ENCODE results near the gene SLC9B2. TPM values are rescaled to one million over a fixed set of nuclear protein-coding genes. Genes with fewer than 3 reads are reported as not detected.
A peak's percentile ranks its signal among the peaks of the same experiment; 100 is the strongest.

Gene SLC9B2
- total and polyA plus RNA-seq, 4 donors = 3.1 to 8.6 (median 6.0) TPM

DNA sequence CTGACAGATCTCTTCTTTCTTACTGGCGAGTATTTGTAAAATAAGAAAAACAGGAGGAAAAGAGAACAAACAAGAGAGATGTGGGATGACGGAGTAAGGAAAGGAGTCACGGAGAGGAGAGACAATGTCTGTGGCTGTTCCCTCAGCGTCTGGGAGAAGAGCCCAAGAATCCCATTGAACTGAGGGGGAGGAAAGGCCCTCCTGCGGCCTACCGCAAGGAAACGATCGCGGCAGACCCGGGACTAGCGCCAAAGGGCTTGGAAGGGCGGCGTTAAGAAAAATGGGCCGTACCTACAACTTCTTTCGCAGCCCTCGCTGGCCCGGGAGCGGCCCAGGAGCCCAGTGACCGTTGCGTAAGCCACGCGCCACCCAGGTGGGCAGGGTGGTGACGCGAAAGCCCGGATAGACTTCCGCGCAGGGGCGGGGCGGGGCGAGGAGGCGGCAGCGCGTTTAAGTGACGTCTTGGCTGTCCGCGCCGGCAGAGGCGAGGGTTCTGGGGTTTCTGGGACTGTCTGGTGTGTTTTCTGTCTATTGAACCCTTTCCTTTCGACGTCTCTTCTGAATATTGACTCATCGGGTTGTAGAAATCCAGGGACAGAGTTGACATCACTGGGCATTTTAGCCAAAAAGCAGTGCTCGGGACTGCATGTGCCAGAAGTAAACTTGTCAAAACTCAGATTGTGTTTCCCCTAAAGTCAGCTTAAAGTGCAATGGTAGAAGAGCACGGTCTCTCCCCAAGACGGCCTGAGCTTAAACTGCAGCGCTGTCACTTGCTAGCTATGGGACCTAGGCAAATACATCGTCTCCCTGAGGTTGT, 57.0 kb downstream of the SLC9B2 start, which contains the start of gene SLC9B1:
Gene SLC9B1, minus strand, starts transcription at position 398 of the 817 bp plus-strand sequence. CDS start 27,994 bp downstream, outside the sequence.
- Histone ChIP-seq H3K4me3 (peak within 1 kb of the TSS; percentile 53), H3K27me3 (ENCODE audit: control insufficient read depth in 3 of 3, insufficient read depth in 3 of 3, low read length in 2 of 3) (no peaks in the 10 kb centered on the region), H3K36me3 (ENCODE audit: control insufficient read depth in 4 of 4, insufficient read depth in 4 of 4, low read length in 4 of 4) (peaks cover 0 to 1% (median 0%) of the 10 kb centered on the region in 4 donors), H3K9ac (ENCODE audit: insufficient read depth in 1 of 2, low read length in 2 of 2) (peak within 1 kb of the TSS; percentile 95 to 100), H3K9me3 (ENCODE audit: control insufficient read depth in 4 of 4, insufficient read depth in 3 of 4, low read length in 3 of 4) (no peaks in the 10 kb centered on the region), H3K27ac (ENCODE audit: low read depth in 1 of 2, low read length in 1 of 2) (peak within 1 kb of the TSS; percentile 75 to 96), H3K4me1 (ENCODE audit: control insufficient read depth in 5 of 5, insufficient read depth in 5 of 5, low read length in 5 of 5) (peaks cover 0 to 9% (median 3%) of the 10 kb centered on the region in 5 donors)
- ATAC-seq (ENCODE audit: insufficient read depth, low FRiP score) (peak; percentile 96), DNase-seq (peak; percentile 95 to 96 (median 96))
- WGBS, 2 donors = 2% methylated on average over 46 of the region's 46 CpGs
- TF ChIP-seq, protein P1, sequence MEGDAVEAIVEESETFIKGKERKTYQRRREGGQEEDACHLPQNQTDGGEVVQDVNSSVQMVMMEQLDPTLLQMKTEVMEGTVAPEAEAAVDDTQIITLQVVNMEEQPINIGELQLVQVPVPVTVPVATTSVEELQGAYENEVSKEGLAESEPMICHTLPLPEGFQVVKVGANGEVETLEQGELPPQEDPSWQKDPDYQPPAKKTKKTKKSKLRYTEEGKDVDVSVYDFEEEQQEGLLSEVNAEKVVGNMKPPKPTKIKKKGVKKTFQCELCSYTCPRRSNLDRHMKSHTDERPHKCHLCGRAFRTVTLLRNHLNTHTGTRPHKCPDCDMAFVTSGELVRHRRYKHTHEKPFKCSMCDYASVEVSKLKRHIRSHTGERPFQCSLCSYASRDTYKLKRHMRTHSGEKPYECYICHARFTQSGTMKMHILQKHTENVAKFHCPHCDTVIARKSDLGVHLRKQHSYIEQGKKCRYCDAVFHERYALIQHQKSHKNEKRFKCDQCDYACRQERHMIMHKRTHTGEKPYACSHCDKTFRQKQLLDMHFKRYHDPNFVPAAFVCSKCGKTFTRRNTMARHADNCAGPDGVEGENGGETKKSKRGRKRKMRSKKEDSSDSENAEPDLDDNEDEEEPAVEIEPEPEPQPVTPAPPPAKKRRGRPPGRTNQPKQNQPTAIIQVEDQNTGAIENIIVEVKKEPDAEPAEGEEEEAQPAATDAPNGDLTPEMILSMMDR (IDR thresholded peaks at IDR 0.05; ENCODE audit: control extremely low read depth, extremely low read depth) = no peak

DNA sequence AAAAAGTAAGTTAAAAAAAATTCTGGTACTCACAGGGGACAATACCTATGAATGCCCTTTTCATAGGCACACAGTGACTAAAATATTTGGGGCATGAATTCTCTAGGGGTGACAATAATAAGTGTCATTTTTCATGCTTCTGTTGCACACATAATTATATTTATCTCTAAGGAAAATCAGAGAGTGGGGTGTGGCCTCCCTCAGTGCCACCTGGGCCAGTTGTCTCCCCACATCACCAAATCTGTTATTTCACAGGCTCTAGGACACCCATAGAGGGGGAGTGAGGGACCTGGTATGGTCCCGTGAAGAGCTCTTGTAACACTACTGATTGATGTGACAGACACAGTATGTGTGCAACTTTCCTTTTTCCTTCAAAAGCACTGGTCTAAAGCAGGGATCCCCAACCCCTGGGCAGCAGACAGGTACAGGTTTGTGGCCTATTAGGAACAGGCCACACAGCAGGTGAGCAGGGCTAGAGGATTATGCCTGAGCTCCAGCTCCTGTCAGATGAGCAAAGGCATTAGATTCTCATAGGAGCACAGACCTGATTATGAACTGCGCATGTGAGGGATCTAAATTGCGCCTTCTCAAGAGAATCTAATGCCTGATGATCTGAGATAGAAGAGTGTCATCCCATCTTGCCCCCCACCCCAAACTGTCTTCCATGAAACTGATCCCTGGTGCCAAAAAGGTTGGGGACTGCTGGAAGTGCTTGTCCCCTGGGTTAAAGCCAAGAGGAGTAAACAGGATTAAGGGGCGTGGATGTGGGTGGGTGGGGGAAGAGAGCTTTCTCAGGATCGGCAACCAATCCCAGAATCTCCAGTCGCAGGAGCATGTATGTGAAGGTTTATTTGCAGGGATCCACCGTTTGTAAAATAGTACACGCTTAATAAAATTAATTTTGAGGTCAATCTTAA, 57.9 kb downstream of the SLC9B2 start:
- DNase-seq (peak; percentile 1 to 76 (median 62)), ATAC-seq (ENCODE audit: insufficient read depth, low FRiP score) (no peak)
- Histone ChIP-seq H3K4me1 (ENCODE audit: control insufficient read depth in 5 of 5, insufficient read depth in 5 of 5, low read length in 5 of 5) (peaks cover 0 to 9% (median 3%) of the 10 kb centered on the region in 5 donors), H3K9me3 (ENCODE audit: control insufficient read depth in 4 of 4, insufficient read depth in 3 of 4, low read length in 3 of 4) (no peaks in the 10 kb centered on the region), H3K36me3 (ENCODE audit: control insufficient read depth in 4 of 4, insufficient read depth in 4 of 4, low read length in 4 of 4) (peaks cover 0 to 1% (median 0%) of the 10 kb centered on the region in 4 donors), H3K27me3 (ENCODE audit: control insufficient read depth in 3 of 3, insufficient read depth in 3 of 3, low read length in 2 of 3) (no peaks in the 10 kb centered on the region), H3K9ac (ENCODE audit: insufficient read depth in 1 of 2, low read length in 2 of 2) (peak overlapping the region; percentile 95 to 100), H3K27ac (ENCODE audit: low read depth in 1 of 2, low read length in 1 of 2) (peak overlapping the region; percentile 75 to 80), H3K4me3 (no peak overlapping the region)
- TF ChIP-seq, protein P1 (IDR thresholded peaks at IDR 0.05; ENCODE audit: control extremely low read depth, extremely low read depth) = no peak
- 46 to 50% methylated on average over 8 of the region's 8 CpGs for WGBS, 2 donors

- Histone ChIP-seq H3K27ac (ENCODE audit: low read depth in 1 of 2, low read length in 1 of 2) (peak overlapping the region; percentile 6 to 39), H3K4me1 (ENCODE audit: control insufficient read depth in 5 of 5, insufficient read depth in 5 of 5, low read length in 5 of 5) (peaks cover 0 to 9% (median 6%) of the 10 kb centered on the region in 5 donors), H3K36me3 (ENCODE audit: control insufficient read depth in 4 of 4, insufficient read depth in 4 of 4, low read length in 4 of 4) (no peaks in the 10 kb centered on the region), H3K9ac (ENCODE audit: insufficient read depth in 1 of 2, low read length in 2 of 2) (no peak overlapping the region), H3K9me3 (ENCODE audit: control insufficient read depth in 4 of 4, insufficient read depth in 3 of 4, low read length in 3 of 4) (no peaks in the 10 kb centered on the region), H3K4me3 (no peak overlapping the region), H3K27me3 (ENCODE audit: control insufficient read depth in 3 of 3, insufficient read depth in 3 of 3, low read length in 2 of 3) (no peaks in the 10 kb centered on the region)
- DNase-seq (no peak), ATAC-seq (ENCODE audit: insufficient read depth, low FRiP score) (no peak)
- TF ChIP-seq, protein P1 (IDR thresholded peaks at IDR 0.05; ENCODE audit: control extremely low read depth, extremely low read depth) = no peak
Measured at GRCh38 chr4:103012551-103012950, 64.0 kb downstream of the SLC9B2 start.
